ENCODE data around the gene PDE11A. TPM values are rescaled to one million over a fixed set of nuclear protein-coding genes. Genes with fewer than 3 reads are reported as not detected.

The PDE11A gene
- total RNA-seq, 1 donor from 2014 or later = not detected

GRCh38 chr2:177738461-177739235, 333.9 kb downstream of the PDE11A start:
- Mint-ChIP-seq H3K4me1 (ENCODE audit: low read depth) (no peaks in the 10 kb centered on the region), H3K4me3 (no peak overlapping the region), H3K36me3 (ENCODE audit: low read depth) (no peaks in the 10 kb centered on the region), H3K9me3 (no peaks in the 10 kb centered on the region), H3K27ac (no peak overlapping the region), H3K27me3 (ENCODE audit: insufficient read depth) (peaks cover 7% of the 10 kb centered on the region)
- no peak for DNase-seq (ENCODE audit: low spot score)
- intact Hi-C loops (cut with micrococcal nuclease) = no loop called here

- no peaks in the 10 kb centered on the region for H3K36me3 Mint-ChIP-seq (ENCODE audit: low read depth)
- no peak overlapping the region for H3K4me3 Mint-ChIP-seq
- intact Hi-C loops (cut with micrococcal nuclease) = no loop called here
- H3K27ac Mint-ChIP-seq = no peak overlapping the region
- H3K4me1 Mint-ChIP-seq (ENCODE audit: low read depth) = no peaks in the 10 kb centered on the region
- H3K27me3 Mint-ChIP-seq (ENCODE audit: insufficient read depth) = peaks cover 8% of the 10 kb centered on the region
- no peaks in the 10 kb centered on the region for H3K9me3 Mint-ChIP-seq
- DNase-seq (ENCODE audit: low spot score) = no peak
These were observed 337.2 kb downstream of the PDE11A start for GRCh38 chr2:177735318-177735803.

GRCh38 chr2:177733322-177733855, 339.2 kb downstream of the PDE11A start:
- H3K27ac Mint-ChIP-seq = no peak overlapping the region
- intact Hi-C loops (cut with micrococcal nuclease) = no loop called here
- no peak overlapping the region for H3K4me3 Mint-ChIP-seq
- H3K27me3 Mint-ChIP-seq (ENCODE audit: insufficient read depth) = peaks cover 14% of the 10 kb centered on the region
- DNase-seq (ENCODE audit: low spot score) = no peak
- H3K9me3 Mint-ChIP-seq = no peaks in the 10 kb centered on the region
- no peaks in the 10 kb centered on the region for H3K4me1 Mint-ChIP-seq (ENCODE audit: low read depth)
- no peaks in the 10 kb centered on the region for H3K36me3 Mint-ChIP-seq (ENCODE audit: low read depth)

GRCh38 chr2:177731384-177731783, 341.2 kb downstream of the PDE11A start:
- Mint-ChIP-seq H3K4me1 (ENCODE audit: low read depth) (no peaks in the 10 kb centered on the region), H3K9me3 (no peaks in the 10 kb centered on the region), H3K36me3 (ENCODE audit: low read depth) (no peaks in the 10 kb centered on the region), H3K27me3 (ENCODE audit: insufficient read depth) (peaks cover 21% of the 10 kb centered on the region), H3K4me3 (no peak overlapping the region), H3K27ac (no peak overlapping the region)
- DNase-seq (ENCODE audit: low spot score) = no peak
- intact Hi-C loops (cut with micrococcal nuclease) = no loop called here

- Mint-ChIP-seq H3K4me3 (no peak overlapping the region), H3K36me3 (ENCODE audit: low read depth) (no peaks in the 10 kb centered on the region), H3K27ac (no peak overlapping the region), H3K9me3 (no peaks in the 10 kb centered on the region), H3K4me1 (ENCODE audit: low read depth) (no peaks in the 10 kb centered on the region), H3K27me3 (ENCODE audit: insufficient read depth) (peaks cover 21% of the 10 kb centered on the region)
- intact Hi-C loops (cut with micrococcal nuclease) = no loop called here
- no peak for DNase-seq (ENCODE audit: low spot score)
These were observed 341.8 kb downstream of the PDE11A start for GRCh38 chr2:177730792-177731191.

GRCh38 chr2:177730363-177730762, 342.2 kb downstream of the PDE11A start:
- no peaks in the 10 kb centered on the region for H3K4me1 Mint-ChIP-seq (ENCODE audit: low read depth)
- H3K36me3 Mint-ChIP-seq (ENCODE audit: low read depth) = no peaks in the 10 kb centered on the region
- no peak overlapping the region for H3K4me3 Mint-ChIP-seq
- intact Hi-C loops (cut with micrococcal nuclease) = no loop called here
- no peaks in the 10 kb centered on the region for H3K9me3 Mint-ChIP-seq
- no peak overlapping the region for H3K27ac Mint-ChIP-seq
- peaks cover 25% of the 10 kb centered on the region for H3K27me3 Mint-ChIP-seq (ENCODE audit: insufficient read depth)
- no peak for DNase-seq (ENCODE audit: low spot score)

GRCh38 chr2:177728920-177729319, 343.7 kb downstream of the PDE11A start:
- no peaks in the 10 kb centered on the region for H3K36me3 Mint-ChIP-seq (ENCODE audit: low read depth)
- H3K4me3 Mint-ChIP-seq = no peak overlapping the region
- H3K9me3 Mint-ChIP-seq = no peaks in the 10 kb centered on the region
- H3K4me1 Mint-ChIP-seq (ENCODE audit: low read depth) = no peaks in the 10 kb centered on the region
- intact Hi-C loops (cut with micrococcal nuclease) = loop anchor here (10.0 kb wide), 1 partner anchor 464 kb away; the partner anchor contains the start of gene NFE2L2
- peaks cover 28% of the 10 kb centered on the region for H3K27me3 Mint-ChIP-seq (ENCODE audit: insufficient read depth)
- H3K27ac Mint-ChIP-seq = no peak overlapping the region
- DNase-seq (ENCODE audit: low spot score) = no peak

GRCh38 chr2:177728399-177728765, 344.2 kb downstream of the PDE11A start:
- intact Hi-C loops (cut with micrococcal nuclease) = loop anchor here (10.0 kb wide), 1 partner anchor 464 kb away; the partner anchor contains the start of gene NFE2L2
- no peak overlapping the region for H3K4me3 Mint-ChIP-seq
- no peaks in the 10 kb centered on the region for H3K9me3 Mint-ChIP-seq
- H3K27me3 Mint-ChIP-seq (ENCODE audit: insufficient read depth) = peaks cover 31% of the 10 kb centered on the region
- no peaks in the 10 kb centered on the region for H3K4me1 Mint-ChIP-seq (ENCODE audit: low read depth)
- H3K36me3 Mint-ChIP-seq (ENCODE audit: low read depth) = no peaks in the 10 kb centered on the region
- H3K27ac Mint-ChIP-seq = no peak overlapping the region
- no peak for DNase-seq (ENCODE audit: low spot score)

- Mint-ChIP-seq H3K9me3 (no peaks in the 10 kb centered on the region), H3K4me1 (ENCODE audit: low read depth) (no peaks in the 10 kb centered on the region), H3K27me3 (ENCODE audit: insufficient read depth) (peaks cover 35% of the 10 kb centered on the region), H3K4me3 (no peak overlapping the region), H3K27ac (no peak overlapping the region), H3K36me3 (ENCODE audit: low read depth) (no peaks in the 10 kb centered on the region)
- no peak for DNase-seq (ENCODE audit: low spot score)
- intact Hi-C loops (cut with micrococcal nuclease) = loop anchor here (10.0 kb wide), 1 partner anchor 463 kb away; the partner anchor contains the start of gene NFE2L2
These were observed 344.8 kb downstream of the PDE11A start for GRCh38 chr2:177727577-177728398.

- Mint-ChIP-seq H3K4me3 (no peak overlapping the region), H3K4me1 (ENCODE audit: low read depth) (no peaks in the 10 kb centered on the region), H3K27me3 (ENCODE audit: insufficient read depth) (peaks cover 32% of the 10 kb centered on the region), H3K36me3 (ENCODE audit: low read depth) (no peaks in the 10 kb centered on the region), H3K9me3 (no peaks in the 10 kb centered on the region), H3K27ac (no peak overlapping the region)
- intact Hi-C loops (cut with micrococcal nuclease) = loop anchor here (10.0 kb wide), 1 partner anchor 462 kb away; the partner anchor contains the start of gene NFE2L2
- no peak for DNase-seq (ENCODE audit: low spot score)
These were observed 345.6 kb downstream of the PDE11A start for GRCh38 chr2:177726931-177727348.

GRCh38 chr2:177724398-177725287, 347.9 kb downstream of the PDE11A start:
- peaks cover 24% of the 10 kb centered on the region for H3K27me3 Mint-ChIP-seq (ENCODE audit: insufficient read depth)
- no peaks in the 10 kb centered on the region for H3K36me3 Mint-ChIP-seq (ENCODE audit: low read depth)
- no peaks in the 10 kb centered on the region for H3K4me1 Mint-ChIP-seq (ENCODE audit: low read depth)
- intact Hi-C loops (cut with micrococcal nuclease) = loop anchor here (1.0 to 10.0 kb wide), 6 partner anchors 235 to 577 kb away; partner anchors contain the start of gene NFE2L2
- DNase-seq (ENCODE audit: low spot score) = peak; percentile 16
- no peaks in the 10 kb centered on the region for H3K9me3 Mint-ChIP-seq
- H3K27ac Mint-ChIP-seq = no peak overlapping the region
- no peak overlapping the region for H3K4me3 Mint-ChIP-seq

- no peak for DNase-seq (ENCODE audit: low spot score)
- Mint-ChIP-seq H3K4me1 (ENCODE audit: low read depth) (no peaks in the 10 kb centered on the region), H3K36me3 (ENCODE audit: low read depth) (no peaks in the 10 kb centered on the region), H3K9me3 (no peaks in the 10 kb centered on the region), H3K27ac (no peak overlapping the region), H3K4me3 (no peak overlapping the region), H3K27me3 (ENCODE audit: insufficient read depth) (peaks cover 21% of the 10 kb centered on the region)
- intact Hi-C loops (cut with micrococcal nuclease) = loop anchor here (5.0 to 10.0 kb wide), 2 partner anchors 458 to 576 kb away; partner anchors contain the start of gene NFE2L2
These were observed 349.3 kb downstream of the PDE11A start for GRCh38 chr2:177723235-177723634.
